B cell (primary cell): ENCODE data around the gene DSCAML1.

Source experiments
- EZH2 ChIP-seq: IDR thresholded peaks from 2 replicates; pipeline ENCODE4 v1.6.1; 2012; ENCODE audit warnings: borderline replicate concordance, low read depth, mild to moderate bottlenecking, moderate library complexity, low read length; ENCODE audit not compliant: insufficient read depth, poor library complexity, severe bottlenecking
- TF ChIP-seq, protein P1 (sequence below): fragments of 200-600 bp; IDR thresholded peaks from one replicate; pipeline ENCODE4 v1.8.0; 2022; ENCODE audit warnings: antibody characterized with exemption, mild to moderate bottlenecking

- TF ChIP-seq, protein P1, sequence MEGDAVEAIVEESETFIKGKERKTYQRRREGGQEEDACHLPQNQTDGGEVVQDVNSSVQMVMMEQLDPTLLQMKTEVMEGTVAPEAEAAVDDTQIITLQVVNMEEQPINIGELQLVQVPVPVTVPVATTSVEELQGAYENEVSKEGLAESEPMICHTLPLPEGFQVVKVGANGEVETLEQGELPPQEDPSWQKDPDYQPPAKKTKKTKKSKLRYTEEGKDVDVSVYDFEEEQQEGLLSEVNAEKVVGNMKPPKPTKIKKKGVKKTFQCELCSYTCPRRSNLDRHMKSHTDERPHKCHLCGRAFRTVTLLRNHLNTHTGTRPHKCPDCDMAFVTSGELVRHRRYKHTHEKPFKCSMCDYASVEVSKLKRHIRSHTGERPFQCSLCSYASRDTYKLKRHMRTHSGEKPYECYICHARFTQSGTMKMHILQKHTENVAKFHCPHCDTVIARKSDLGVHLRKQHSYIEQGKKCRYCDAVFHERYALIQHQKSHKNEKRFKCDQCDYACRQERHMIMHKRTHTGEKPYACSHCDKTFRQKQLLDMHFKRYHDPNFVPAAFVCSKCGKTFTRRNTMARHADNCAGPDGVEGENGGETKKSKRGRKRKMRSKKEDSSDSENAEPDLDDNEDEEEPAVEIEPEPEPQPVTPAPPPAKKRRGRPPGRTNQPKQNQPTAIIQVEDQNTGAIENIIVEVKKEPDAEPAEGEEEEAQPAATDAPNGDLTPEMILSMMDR = no peak
- no peak for TF ChIP-seq EZH2
Observed at GRCh38 chr11:117425679-117426296, 371.2 kb downstream of the DSCAML1 start.
